Measurements from ENCODE around the gene DTX1.

- TF ChIP-seq, protein P1, sequence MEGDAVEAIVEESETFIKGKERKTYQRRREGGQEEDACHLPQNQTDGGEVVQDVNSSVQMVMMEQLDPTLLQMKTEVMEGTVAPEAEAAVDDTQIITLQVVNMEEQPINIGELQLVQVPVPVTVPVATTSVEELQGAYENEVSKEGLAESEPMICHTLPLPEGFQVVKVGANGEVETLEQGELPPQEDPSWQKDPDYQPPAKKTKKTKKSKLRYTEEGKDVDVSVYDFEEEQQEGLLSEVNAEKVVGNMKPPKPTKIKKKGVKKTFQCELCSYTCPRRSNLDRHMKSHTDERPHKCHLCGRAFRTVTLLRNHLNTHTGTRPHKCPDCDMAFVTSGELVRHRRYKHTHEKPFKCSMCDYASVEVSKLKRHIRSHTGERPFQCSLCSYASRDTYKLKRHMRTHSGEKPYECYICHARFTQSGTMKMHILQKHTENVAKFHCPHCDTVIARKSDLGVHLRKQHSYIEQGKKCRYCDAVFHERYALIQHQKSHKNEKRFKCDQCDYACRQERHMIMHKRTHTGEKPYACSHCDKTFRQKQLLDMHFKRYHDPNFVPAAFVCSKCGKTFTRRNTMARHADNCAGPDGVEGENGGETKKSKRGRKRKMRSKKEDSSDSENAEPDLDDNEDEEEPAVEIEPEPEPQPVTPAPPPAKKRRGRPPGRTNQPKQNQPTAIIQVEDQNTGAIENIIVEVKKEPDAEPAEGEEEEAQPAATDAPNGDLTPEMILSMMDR (IDR thresholded peaks at IDR 0.05), result no peak
- no peak for TF ChIP-seq POLR2A (IDR thresholded peaks at IDR 0.05)
Observed at GRCh38 chr12:113077057-113077858, 20.7 kb downstream of the DTX1 start.
